ENCODE data around the gene ZC2HC1B.

Gene ZC2HC1B

DNA sequence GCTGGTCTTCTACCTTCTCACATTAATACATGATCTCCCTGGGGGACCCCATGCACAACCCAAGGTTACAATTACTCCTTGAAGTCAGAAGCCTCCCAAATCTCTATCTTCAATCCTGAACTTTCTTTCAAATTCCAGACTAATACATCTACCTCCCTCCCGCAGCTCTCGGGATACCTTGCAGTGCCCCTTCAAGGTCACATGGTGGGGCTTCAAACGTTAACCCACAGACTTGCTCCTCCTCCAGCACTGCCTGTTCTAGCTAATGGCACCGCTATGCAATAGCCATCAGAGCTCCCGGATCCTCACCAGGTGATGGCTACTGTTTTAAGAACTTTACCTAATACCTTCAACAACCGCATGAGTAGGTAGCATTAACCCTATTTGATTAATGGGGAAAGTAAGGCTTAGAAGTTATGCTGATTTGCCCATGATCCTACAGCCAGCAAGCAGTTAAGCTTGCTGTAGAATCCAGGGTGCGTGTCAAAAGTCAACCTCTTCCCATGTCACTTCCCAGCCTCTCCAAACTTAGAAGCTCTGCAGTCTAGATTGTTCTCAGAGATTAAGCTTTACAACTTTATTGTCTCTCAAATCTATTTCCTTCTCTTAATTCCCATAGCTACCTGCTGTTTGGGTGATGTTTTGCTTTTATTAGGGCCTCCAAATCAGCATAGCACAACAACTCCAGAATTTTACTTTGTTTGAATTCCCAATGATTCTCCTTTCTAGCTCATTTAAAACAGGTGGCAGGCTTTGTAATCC, 99.1 kb downstream of the ZC2HC1B start:
- Histone ChIP-seq H3K36me3 (no peaks in the 10 kb centered on the region), H3K4me3 (ENCODE audit: low read depth, low read length) (no peak overlapping the region), H3K9me3 (ENCODE audit: severe bottlenecking) (no peaks in the 10 kb centered on the region), H3K27me3 (ENCODE audit: insufficient read depth, low read depth, severe bottlenecking) (no peaks in the 10 kb centered on the region), H3K27ac (peak overlapping the region; percentile 76)
- TF ChIP-seq, protein P1, sequence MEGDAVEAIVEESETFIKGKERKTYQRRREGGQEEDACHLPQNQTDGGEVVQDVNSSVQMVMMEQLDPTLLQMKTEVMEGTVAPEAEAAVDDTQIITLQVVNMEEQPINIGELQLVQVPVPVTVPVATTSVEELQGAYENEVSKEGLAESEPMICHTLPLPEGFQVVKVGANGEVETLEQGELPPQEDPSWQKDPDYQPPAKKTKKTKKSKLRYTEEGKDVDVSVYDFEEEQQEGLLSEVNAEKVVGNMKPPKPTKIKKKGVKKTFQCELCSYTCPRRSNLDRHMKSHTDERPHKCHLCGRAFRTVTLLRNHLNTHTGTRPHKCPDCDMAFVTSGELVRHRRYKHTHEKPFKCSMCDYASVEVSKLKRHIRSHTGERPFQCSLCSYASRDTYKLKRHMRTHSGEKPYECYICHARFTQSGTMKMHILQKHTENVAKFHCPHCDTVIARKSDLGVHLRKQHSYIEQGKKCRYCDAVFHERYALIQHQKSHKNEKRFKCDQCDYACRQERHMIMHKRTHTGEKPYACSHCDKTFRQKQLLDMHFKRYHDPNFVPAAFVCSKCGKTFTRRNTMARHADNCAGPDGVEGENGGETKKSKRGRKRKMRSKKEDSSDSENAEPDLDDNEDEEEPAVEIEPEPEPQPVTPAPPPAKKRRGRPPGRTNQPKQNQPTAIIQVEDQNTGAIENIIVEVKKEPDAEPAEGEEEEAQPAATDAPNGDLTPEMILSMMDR (IDR thresholded peaks at IDR 0.05; ENCODE audit: low read depth, low read length): no peak
- DNase-seq: no peak

DNA sequence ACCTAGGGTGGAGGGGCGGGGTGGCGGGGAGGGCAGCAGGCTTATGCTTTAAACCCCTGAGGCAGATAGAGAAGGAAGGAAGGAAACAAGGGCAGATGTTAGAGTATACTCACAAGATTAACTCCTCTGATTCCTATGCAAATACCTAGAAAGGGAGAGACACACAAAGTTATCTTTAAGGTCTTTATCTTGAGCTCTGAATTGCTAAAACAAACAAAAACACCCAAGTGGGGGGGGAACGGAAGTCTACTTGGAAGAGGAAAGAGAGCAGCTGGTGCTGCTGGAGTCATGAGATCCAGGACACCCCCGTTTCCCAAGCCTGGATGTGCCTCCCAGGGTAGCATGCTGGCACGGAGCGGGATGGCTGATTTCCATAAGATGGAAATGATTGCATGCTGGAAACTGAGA, 100.4 kb downstream of the ZC2HC1B start:
- Histone ChIP-seq H3K4me3 (ENCODE audit: low read depth, low read length) (no peak overlapping the region), H3K27ac (no peak overlapping the region), H3K36me3 (no peaks in the 10 kb centered on the region), H3K27me3 (ENCODE audit: insufficient read depth, low read depth, severe bottlenecking) (no peaks in the 10 kb centered on the region), H3K9me3 (ENCODE audit: severe bottlenecking) (no peaks in the 10 kb centered on the region)
- peak; percentile 25 for DNase-seq
- TF ChIP-seq, protein P1 (IDR thresholded peaks at IDR 0.05; ENCODE audit: low read depth, low read length): no peak

DNA sequence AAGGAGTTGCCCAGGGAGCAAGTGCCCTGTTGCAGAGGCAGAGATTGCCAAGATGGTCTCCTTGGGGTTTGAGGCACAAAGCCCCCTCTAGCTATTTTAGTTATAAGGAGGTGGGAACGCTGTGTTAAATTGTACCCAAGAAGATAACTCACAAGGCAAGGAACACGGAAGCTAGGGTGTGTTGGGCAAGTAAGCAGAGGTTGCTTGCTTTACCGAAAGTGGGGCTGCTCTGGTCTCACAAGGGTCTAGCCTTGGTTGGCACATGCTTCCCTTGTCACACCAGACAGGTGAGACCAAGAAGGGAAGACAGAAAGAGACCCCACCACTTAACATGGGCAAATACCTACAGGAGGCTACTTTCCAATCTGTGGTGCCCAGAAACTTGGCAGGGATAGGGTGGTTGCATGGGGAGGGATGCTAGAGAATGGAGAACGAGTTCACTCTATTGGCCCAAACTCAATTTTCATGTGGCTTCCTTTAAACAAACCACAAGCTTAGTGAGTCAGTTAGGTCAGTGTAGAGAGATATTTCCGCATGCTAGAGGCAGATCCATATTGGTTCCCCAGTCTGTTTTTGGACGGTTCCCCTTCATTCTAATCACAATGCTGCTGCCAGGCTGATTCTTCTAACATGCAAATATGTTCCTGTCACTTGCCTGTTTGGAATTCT, 101.4 kb downstream of the ZC2HC1B start:
- Histone ChIP-seq H3K36me3 (no peaks in the 10 kb centered on the region), H3K4me3 (ENCODE audit: low read depth, low read length) (no peak overlapping the region), H3K27ac (no peak overlapping the region), H3K9me3 (ENCODE audit: severe bottlenecking) (no peaks in the 10 kb centered on the region), H3K27me3 (ENCODE audit: insufficient read depth, low read depth, severe bottlenecking) (no peaks in the 10 kb centered on the region)
- TF ChIP-seq, protein P1 (IDR thresholded peaks at IDR 0.05; ENCODE audit: low read depth, low read length): no peak
- DNase-seq: no peak

DNA sequence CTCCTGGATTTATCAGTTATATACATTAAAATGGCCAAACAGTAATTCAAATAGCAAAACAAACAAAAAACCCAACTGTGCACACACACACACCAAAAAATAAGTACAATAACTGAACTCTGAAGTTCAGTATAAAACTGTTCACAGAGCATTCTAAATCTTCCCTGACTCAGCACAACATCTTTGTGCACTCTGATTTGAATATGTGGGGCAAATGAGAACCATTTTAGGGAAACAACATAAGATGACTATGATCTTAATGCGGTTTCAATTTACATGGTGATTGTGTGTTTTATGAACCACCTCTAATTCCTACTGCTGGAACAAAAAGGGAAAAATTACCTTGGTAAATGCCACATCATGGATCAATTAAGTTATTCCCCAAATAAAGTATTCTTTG, 102.0 kb downstream of the ZC2HC1B start:
- no peak overlapping the region for H3K4me3 ChIP-seq (ENCODE audit: low read depth, low read length)
- DNase-seq: no peak
- no peaks in the 10 kb centered on the region for H3K36me3 ChIP-seq
- TF ChIP-seq, protein P1 (IDR thresholded peaks at IDR 0.05; ENCODE audit: low read depth, low read length): no peak
- H3K9me3 ChIP-seq (ENCODE audit: severe bottlenecking): no peaks in the 10 kb centered on the region
- no peaks in the 10 kb centered on the region for H3K27me3 ChIP-seq (ENCODE audit: insufficient read depth, low read depth, severe bottlenecking)
- no peak overlapping the region for H3K27ac ChIP-seq

DNA sequence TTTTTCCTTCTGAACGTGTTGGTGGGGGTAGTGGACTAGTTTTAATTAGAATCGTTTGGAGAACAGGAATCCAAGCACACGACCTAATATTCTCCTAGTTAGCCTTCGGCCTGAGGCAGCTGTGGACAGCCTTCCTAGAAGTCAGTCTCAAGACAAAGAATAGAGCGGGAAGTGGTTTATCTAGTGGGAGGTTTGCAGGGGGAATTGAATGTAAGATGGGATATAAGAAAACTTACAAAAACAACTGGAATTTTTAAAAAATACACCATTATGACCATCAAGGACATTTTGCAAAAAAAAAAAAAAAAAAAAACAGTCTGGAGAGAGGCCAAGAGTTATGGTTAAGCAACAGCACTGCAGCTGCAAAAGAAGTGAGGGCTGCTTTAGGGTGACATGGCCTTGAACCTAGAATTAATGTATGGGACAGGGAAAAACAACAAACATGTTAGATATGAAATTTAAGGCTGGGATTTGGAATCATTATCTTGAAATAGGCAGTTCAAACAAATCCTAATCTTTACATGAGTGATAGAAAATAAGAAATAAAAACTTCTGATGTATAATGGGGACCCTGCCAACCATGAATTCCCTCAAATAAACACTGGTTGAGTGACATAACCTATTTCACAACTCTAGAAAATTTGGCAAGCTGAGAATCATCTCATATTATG, 103.6 kb downstream of the ZC2HC1B start:
- no peaks in the 10 kb centered on the region for H3K27me3 ChIP-seq (ENCODE audit: insufficient read depth, low read depth, severe bottlenecking)
- H3K36me3 ChIP-seq: no peaks in the 10 kb centered on the region
- H3K9me3 ChIP-seq (ENCODE audit: severe bottlenecking): no peaks in the 10 kb centered on the region
- H3K4me3 ChIP-seq (ENCODE audit: low read depth, low read length): no peak overlapping the region
- no peak overlapping the region for H3K27ac ChIP-seq
- TF ChIP-seq, protein P1 (IDR thresholded peaks at IDR 0.05; ENCODE audit: low read depth, low read length): no peak
- DNase-seq: no peak
